HG03354 (cell line): Measurements from ENCODE around the gene MMP24OS.

Experiments used
- ATAC-seq: cut with Tn5 transposase; IDR thresholded peaks from one replicate; pipeline ENCODE4 v1.9.1; 2021; ENCODE audit warnings: mild to moderate bottlenecking; ENCODE audit not compliant: unreplicated experiment, poor library complexity, severe bottlenecking

The MMP24OS gene

GRCh38 chr20:35293303-35294292 lies 15.7 kb upstream of the MMP24OS start:
- no peak for ATAC-seq

- ATAC-seq: no peak
Observed at GRCh38 chr20:35292504-35293285, 14.8 kb upstream of the MMP24OS start.

- ATAC-seq: no peak
Observed at GRCh38 chr20:35291654-35292503, 14.0 kb upstream of the MMP24OS start, which contains the start of gene FAM83C. Gene FAM83C, minus strand, starts transcription at chr20:35292425. Its CDS starts 121 bp downstream, at chr20:35292304.

GRCh38 chr20:35290887-35291417 lies 13.0 kb upstream of the MMP24OS start:
- ATAC-seq: no peak

- no peak for ATAC-seq
Observed at GRCh38 chr20:35290186-35290886, 12.4 kb upstream of the MMP24OS start.

GRCh38 chr20:35288325-35289060 lies 10.6 kb upstream of the MMP24OS start:
- ATAC-seq: no peak

- ATAC-seq: no peak
Observed at GRCh38 chr20:35287509-35288324, 9.8 kb upstream of the MMP24OS start.

- no peak for ATAC-seq
Observed at GRCh38 chr20:35286899-35287508, 9.1 kb upstream of the MMP24OS start.

GRCh38 chr20:35286077-35286898 lies 8.4 kb upstream of the MMP24OS start:
- ATAC-seq: no peak

- ATAC-seq: no peak
Observed at GRCh38 chr20:35285806-35286076, 7.8 kb upstream of the MMP24OS start.

- ATAC-seq: no peak
Observed at GRCh38 chr20:35284992-35285805, 7.3 kb upstream of the MMP24OS start.

- ATAC-seq: peak; percentile 76
Observed at GRCh38 chr20:35284267-35284991, 6.5 kb upstream of the MMP24OS start, which contains the start of gene EIF6. Gene EIF6, minus strand, starts transcription at chr20:35284772. Its CDS starts 285 bp downstream, at chr20:35284487.

- no peak for ATAC-seq
Observed at GRCh38 chr20:35283441-35284266, 5.7 kb upstream of the MMP24OS start.

- no peak for ATAC-seq
Observed at GRCh38 chr20:35281506-35282101, 3.7 kb upstream of the MMP24OS start.
